NAMALWA (cell line): ENCODE data around the gene PIK3R6.

Source experiments
- DNase-seq: peaks from one replicate; pipeline ENCODE4 v3.0.0-alpha.2; 2015; ENCODE audit warnings: low spot score

The PIK3R6 gene

GRCh38 chr17:8849311-8850041 is 18.0 kb downstream of the PIK3R6 start:
- no peak for DNase-seq

GRCh38 chr17:8847891-8848290 is 19.6 kb downstream of the PIK3R6 start:
- no peak for DNase-seq

- DNase-seq = peak; percentile 17
Observed at GRCh38 chr17:8846768-8847211, 20.7 kb downstream of the PIK3R6 start.

GRCh38 chr17:8844229-8845218 is 22.9 kb downstream of the PIK3R6 start:
- DNase-seq = no peak

GRCh38 chr17:8843344-8843743 is 24.1 kb downstream of the PIK3R6 start:
- DNase-seq = peak; percentile 6

GRCh38 chr17:8841844-8842243 is 25.6 kb downstream of the PIK3R6 start:
- no peak for DNase-seq

GRCh38 chr17:8839410-8839935 is 28.0 kb downstream of the PIK3R6 start:
- no peak for DNase-seq

- no peak for DNase-seq
Observed at GRCh38 chr17:8838551-8839095, 28.9 kb downstream of the PIK3R6 start.

- DNase-seq = no peak
Observed at GRCh38 chr17:8837563-8838075, 29.9 kb downstream of the PIK3R6 start.

- no peak for DNase-seq
Observed at GRCh38 chr17:8836821-8837562, 30.5 kb downstream of the PIK3R6 start.

GRCh38 chr17:8835631-8836364 is 31.7 kb downstream of the PIK3R6 start:
- DNase-seq = no peak

GRCh38 chr17:8835106-8835505 is 32.4 kb downstream of the PIK3R6 start:
- no peak for DNase-seq

GRCh38 chr17:8832711-8833352 is 34.6 kb downstream of the PIK3R6 start:
- DNase-seq = peak; percentile 3

- no peak for DNase-seq
Observed at GRCh38 chr17:8831234-8831849, 36.1 kb downstream of the PIK3R6 start.

- no peak for DNase-seq
Observed at GRCh38 chr17:8830141-8830540, 37.3 kb downstream of the PIK3R6 start.

- no peak for DNase-seq
Observed at GRCh38 chr17:8829036-8829941, 38.2 kb downstream of the PIK3R6 start.

- DNase-seq = no peak
Observed at GRCh38 chr17:8828517-8828875, 39.0 kb downstream of the PIK3R6 start.

GRCh38 chr17:8826808-8827435 is 40.6 kb downstream of the PIK3R6 start:
- DNase-seq = no peak
